Erythroblast (primary cell): ENCODE data around the gene FLNA.

Experiments
- GATA1 ChIP-seq: IDR thresholded peaks from 2 replicates; pipeline ENCODE4 v1.6.1; 2011; ENCODE audit warnings: low read depth, mild to moderate bottlenecking, control low read depth, low read length, moderate library complexity
- POLR2A ChIP-seq: IDR thresholded peaks from 2 replicates; pipeline ENCODE4 v1.6.1; 2011; ENCODE audit warnings: mild to moderate bottlenecking, low read length

- TF ChIP-seq POLR2A, result no peak
- no peak for TF ChIP-seq GATA1
Measured at GRCh38 chrX:154321594-154321993, 52.8 kb downstream of the FLNA start.
